ENCODE measurements around the gene PLEK2.
"Not testable (repeated sequence)": the region's sequence is repeated elsewhere in the genome, so short reads cannot be mapped to it uniquely, and the experiment has no call there.

Gene PLEK2

GRCh38 chr14:67411820-67412421, at the start of gene PLEK2:
Gene PLEK2 (minus strand): TSS chr14:67412165. CDS start chr14:67412059, 106 bp downstream.
- peak; percentile 34 for DNase-seq

DNA sequence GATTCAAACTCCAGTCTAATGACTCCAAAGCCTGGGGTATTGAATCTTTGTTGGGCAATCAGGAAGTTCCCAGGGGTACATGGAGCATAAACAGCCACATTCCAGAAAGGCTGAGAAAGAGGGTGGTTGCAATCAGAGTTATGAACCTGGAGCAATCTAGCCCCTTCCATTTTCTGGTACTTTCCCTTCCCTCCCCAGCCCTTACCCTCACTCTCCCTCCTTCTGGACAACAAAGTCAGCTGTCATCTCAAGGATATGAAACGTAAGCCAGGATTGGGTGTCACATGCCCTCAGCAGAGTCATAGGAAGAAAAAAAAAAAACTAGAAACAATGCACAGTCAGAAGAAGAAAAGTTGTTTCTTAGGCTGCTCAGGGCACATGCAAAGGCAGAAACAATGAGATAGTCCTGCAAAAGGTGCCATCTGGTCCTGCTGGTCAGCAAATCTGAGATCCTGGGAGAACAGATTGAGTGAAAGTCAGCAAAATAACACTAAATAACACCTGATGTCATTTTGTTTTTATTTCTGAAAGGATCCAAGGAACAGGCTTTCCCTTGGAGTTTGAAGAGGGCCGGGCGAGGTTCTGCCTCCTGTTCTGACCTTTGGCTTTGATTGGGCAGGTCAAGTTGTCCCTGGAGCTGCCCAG, 49.5 kb upstream of the PLEK2 start:
- no peak for DNase-seq

GRCh38 chr14:67459336-67459735, 47.4 kb upstream of the PLEK2 start:
- no peak for DNase-seq

DNA sequence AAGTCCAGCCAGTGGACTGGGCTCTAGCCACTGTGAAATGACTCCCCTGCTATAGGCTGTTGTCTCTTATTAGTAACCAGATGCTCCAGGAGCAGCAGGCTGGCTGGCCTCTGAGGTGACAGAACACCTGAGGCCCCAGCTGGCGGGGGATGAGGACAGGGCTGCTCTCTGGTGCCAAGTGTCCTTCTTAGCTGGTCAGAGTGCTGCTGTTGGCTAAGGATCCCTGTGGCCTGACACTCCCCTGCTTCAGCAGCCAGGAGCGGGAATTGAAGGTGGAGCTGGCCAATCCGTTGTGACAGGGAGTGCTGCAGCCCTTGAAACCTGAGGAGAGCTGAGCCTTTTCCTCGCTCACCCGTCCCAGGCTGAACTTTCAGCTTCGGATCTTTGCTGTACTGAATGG, 45.8 kb upstream of the PLEK2 start:
- peak; percentile 45 for DNase-seq

DNA sequence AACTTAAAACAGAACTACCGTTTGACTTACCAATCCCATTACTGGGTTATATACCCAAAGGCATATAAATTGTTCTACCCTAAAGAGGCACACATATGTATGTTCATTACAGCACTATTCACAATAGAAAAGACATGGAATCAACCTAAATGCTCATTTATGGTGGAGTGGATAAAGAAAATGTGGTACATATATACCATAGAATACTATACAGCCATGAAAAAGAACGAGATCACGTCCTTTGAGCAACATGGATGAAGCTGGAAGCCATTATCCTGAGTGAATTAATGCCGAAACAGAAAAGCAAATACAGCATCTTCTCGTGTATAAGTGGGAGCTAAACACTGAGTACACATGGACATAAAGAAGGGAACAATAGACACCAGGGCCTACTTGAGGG, 44.8 kb upstream of the PLEK2 start:
- no peak for DNase-seq

- DNase-seq, result no peak
Measured at GRCh38 chr14:67453575-67454300, 41.8 kb upstream of the PLEK2 start.

DNA sequence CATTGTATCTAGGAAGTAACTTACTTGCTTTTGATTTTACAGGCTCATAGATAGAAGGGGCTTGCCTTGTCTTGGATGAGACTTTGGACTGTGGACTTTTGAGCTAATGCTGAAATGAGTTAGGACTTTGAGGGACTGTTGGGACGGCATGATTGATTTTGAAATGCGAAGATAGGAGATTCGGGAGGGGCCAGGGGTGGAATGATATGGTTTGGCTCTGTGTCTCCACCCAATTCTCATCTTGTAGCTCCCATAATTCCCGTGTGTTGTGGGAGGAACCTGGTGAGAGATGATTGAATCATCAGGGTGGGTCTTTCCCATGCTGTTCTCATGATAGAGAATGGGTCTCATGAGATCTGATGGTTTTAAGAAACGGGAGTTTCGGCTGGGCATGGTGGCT, 39.7 kb upstream of the PLEK2 start:
- not testable (repeated sequence) for DNase-seq

GRCh38 chr14:67449096-67449495, 37.1 kb upstream of the PLEK2 start:
- no peak for DNase-seq

GRCh38 chr14:67447033-67447381, 35.0 kb upstream of the PLEK2 start:
- no peak for DNase-seq

GRCh38 chr14:67446371-67447032, 34.5 kb upstream of the PLEK2 start:
- DNase-seq, result no peak

DNA sequence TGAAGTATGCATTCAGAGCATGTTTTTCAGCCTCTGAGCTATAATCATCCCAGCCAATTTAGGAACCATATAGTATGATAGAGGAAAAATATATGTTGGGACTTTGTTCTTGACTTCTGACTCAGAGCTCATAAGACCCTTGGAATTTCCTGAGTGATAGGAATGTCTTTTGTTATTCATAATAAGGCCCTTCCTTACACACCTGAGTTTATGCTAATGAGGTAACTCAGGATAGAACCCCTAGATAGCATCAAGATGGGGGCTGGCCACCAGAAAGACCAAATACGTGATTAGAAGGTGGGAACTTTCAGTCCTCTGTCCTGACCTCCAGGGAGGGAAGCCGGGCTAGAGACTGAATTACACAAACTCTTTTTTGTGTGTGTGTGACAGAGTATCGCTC, 32.4 kb upstream of the PLEK2 start:
- DNase-seq, result no peak

GRCh38 chr14:67442139-67442906, 30.4 kb upstream of the PLEK2 start:
- DNase-seq, result no peak

DNA sequence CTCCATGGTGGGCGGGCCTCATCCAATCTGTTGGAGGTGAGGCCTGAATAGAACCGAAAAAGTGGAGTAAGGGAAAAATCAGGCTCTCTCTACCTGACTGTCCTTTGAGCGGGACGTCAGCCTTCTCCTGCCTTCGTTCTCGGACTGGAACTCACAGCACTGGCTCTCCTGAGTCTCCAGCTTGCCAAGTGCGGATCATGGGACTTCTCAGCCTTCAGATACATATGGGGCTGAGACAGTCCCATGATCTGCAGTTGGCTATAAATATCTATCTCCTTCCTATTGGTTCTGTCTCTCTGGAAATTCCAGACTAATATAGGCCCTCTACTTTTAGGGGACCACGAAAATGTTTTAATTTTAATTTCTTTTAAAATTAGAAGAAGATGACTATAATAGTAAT, 29.7 kb upstream of the PLEK2 start:
- DNase-seq, result no peak

- DNase-seq, result no peak
Measured at GRCh38 chr14:67441256-67441655, 29.3 kb upstream of the PLEK2 start.

GRCh38 chr14:67440513-67440912, 28.5 kb upstream of the PLEK2 start:
- DNase-seq, result no peak

GRCh38 chr14:67438969-67439368, 27.0 kb upstream of the PLEK2 start:
- no peak for DNase-seq

DNA sequence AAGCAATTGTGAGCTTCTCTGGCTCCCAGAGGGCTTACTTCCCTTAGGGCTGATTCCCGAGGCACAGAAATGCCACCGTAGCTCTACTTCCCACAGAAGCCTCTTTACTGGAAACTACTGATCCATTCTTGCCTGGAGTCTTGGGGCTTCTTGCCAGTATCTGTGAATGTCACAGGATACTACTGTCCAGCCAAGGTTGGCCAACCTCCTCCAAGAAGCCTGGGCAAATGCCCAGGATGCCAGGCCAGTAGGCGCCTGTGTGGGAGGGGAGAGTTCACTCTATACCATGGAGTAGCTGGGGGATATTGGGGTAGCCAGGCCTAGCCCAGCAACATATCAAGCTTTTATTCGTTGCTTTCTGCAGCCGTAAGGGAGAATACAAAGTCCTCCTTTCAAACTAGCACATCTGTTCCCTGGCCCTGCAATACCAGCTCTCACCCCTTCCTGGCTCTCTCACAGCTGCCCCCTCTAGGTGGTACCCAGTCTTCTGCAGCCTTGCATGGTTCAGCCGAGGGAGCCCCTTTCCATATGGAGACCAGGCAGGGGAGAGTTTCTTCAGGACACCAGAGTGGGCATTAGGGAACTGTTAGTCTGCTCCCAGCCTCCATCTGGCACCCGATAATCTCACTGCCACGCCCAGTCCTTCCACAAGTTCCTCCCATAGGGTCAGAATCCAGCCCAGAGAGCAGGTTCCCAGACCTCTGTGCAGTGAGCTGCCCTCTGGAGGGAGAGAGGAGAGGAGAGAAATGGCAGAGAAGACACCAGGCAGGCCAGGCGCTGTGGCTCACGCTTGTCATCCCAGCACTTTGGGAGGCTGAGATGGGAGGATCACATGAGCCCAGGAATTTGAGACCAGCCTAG, 24.3 kb upstream of the PLEK2 start:
- no peak for DNase-seq

DNA sequence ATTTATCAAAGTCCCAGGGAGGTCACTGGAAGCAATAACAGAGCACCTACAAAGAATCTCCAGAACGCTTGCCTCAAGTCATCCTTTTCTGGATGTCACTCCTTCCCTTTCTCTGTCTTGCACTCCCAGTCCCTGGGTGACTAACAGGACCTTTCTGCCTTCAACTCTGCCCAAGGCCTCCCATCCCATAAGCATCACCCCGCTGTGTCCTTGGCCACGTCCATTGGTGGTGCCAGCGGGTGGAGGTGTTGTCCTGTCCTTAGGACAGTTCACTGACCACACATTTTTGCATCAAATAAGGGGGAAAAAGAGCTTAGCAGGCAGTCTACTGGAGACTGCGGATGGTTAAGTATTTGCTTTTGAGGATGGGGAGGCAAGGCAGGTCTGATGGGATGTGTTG, 23.6 kb upstream of the PLEK2 start:
- no peak for DNase-seq

DNA sequence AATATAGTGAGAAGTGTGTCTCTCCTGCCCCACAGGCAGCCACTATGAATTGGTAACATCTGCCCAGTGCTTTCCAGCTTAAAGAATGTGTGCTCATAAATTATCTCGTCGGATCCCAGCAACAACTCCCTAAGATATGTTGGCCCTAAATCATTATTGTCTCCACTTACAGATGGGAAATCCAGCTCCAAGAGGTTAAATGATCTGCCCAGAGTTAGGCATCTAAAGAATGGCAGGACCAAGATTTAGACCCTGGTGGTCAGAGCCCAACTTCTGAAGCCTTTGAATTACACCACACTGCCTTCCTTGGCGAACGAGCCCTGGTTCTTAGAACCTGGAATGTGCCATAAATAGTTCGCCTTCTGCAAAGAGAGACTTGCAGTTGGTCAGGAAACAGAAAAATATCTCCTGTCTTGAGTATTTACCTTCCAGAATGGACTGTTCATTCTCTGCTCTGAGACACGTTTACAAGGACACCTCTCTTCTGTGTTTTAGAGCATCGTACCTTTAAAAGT, 20.1 kb upstream of the PLEK2 start:
- no peak for DNase-seq

DNA sequence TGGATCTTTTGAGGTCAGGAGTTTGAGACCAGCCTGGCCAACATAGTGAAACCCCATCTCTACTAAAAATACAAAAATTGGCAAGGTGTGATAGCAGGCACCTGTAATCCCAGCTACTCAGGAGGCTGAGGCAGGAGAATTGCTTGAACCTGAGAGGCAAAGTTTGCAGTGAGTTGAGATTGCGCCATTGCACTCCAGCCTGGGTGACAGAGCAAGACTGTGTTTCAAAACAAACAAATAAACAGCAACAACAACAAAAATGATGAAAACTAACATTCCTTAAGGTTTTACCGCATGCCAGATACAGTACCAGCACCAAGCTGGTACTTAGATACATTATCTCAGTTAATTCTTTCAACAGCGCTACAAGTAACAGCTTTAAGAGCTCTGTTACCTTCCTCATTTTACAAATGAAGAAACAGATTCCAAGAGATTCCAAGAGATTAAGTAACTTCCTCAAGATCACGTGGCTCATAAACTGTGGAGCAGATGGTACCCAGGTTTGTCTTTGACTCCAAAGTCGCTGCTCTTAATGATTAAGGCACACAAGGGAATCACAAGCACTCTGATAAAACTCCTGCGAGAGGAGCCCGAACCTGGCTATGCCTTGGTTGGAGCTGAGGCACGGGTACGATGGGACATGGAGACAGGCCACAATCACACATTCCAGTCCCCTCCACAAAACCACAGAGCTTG, 17.7 kb upstream of the PLEK2 start:
- DNase-seq, result no peak

DNA sequence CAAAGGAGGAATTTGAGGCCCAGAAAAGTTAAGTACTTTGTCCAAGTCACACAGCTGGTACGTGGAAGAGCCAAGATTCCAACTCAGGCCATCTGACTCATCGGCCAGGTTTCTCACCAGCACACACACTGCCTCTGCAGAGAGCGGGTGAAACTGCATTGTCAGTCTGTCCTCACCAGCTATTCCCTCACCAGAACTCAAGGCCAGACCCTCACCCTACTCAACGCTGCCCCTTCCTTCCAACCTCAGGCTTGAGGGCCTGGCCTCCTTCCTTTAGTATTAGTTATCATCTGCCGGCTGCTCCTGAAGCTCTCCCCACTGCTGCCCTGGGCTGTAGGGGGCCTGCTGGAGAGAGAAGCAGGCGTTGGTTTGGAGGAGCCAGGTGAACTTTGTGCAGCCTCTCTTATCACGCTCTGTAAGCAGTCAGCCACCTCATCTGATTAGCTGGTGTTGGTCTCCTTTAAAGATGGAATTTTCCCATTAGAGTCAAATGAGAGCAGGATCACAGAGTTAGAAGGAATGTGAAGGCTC, 16.6 kb upstream of the PLEK2 start:
- DNase-seq, result no peak

Measured in eye (tissue), 1 donor.